Endothelial cell of umbilical vein (primary cell): Measurements from ENCODE around the gene ZNF385C. TPM values are rescaled to one million over a fixed set of nuclear protein-coding genes. Genes with fewer than 3 reads are reported as not detected.
A peak's percentile ranks its signal among the peaks of the same experiment; 100 is the strongest.

Source experiments
- BruUV-seq: library from RNA; stranded (reverse); fragments of 400-500 nt; replicated peaks from 2 replicates; lab custom pipeline; 2021; lab: Mats Ljungman, UMichigan
- CTCF ChIA-PET: fragments of 300-600, 350-600 bp; sonication (Branson Sonifier 250); formaldehyde crosslinking; loops from one replicate; lab custom pipeline; 2021; ENCODE audit warnings: antibody characterized with exemption, inconsistent platforms; lab: Charles Lee
- POLR2A ChIA-PET: fragments of 300-600, 350-600 bp; sonication (Branson Sonifier 250); formaldehyde crosslinking; loops from one replicate; lab custom pipeline; 2021; ENCODE audit warnings: antibody characterized with exemption, inconsistent platforms; lab: Charles Lee
- DNase-seq: peaks from one replicate; pipeline ENCODE4 v3.0.0-alpha.2; 2011; ENCODE audit warnings: low read depth, low spot score
- FAIRE-seq: peaks from 2 replicates; lab custom pipeline; 2011; peaks lifted over from hg19 to GRCh38; lab: Jason Lieb, UNC
- H2AFZ ChIP-seq: 2 replicates; pipeline ENCODE4 v1.6.0; 2012; ENCODE audit warnings: low read depth, low read length, control low read depth, inconsistent platforms
- H3K27ac ChIP-seq: 2 replicates; pipeline ENCODE4 v1.5.1; 2011; ENCODE audit warnings: low read depth, mild to moderate bottlenecking, control low read depth, low read length, moderate library complexity; ENCODE audit not compliant: insufficient read depth
- H3K27me3 ChIP-seq, 2 experiments: 2 replicates each; pipeline versions ENCODE4 v1.6.0 to v1.6.1; 2011; ENCODE audit warnings: low read length in 2 of 2, mixed read lengths in 1 of 2; ENCODE audit not compliant: control insufficient read depth in 2 of 2, insufficient read depth in 2 of 2
- H3K36me3 ChIP-seq, 2 experiments: 2 replicates in 1 of 2; 3 replicates in 1 of 2; pipeline ENCODE4 v1.5.1; 2011; ENCODE audit warnings: low read length in 2 of 2, mild to moderate bottlenecking in 1 of 2, moderate library complexity in 1 of 2; ENCODE audit not compliant: control insufficient read depth in 2 of 2, insufficient read depth in 2 of 2; ENCODE audit errors: extremely low read depth in 1 of 2
- H3K4me1 ChIP-seq: 3 replicates; pipeline ENCODE4 v1.5.1; 2011; ENCODE audit warnings: mild to moderate bottlenecking, low read length; ENCODE audit not compliant: control insufficient read depth, insufficient read depth; ENCODE audit errors: extremely low read depth
- H3K4me2 ChIP-seq: 2 replicates; pipeline ENCODE4 v1.6.1; 2011; ENCODE audit warnings: low read length, control low read depth, mixed read lengths; ENCODE audit not compliant: insufficient read depth
- H3K4me3 ChIP-seq, 3 experiments: fragments of 200-600 bp in 1 of 3; sonication (generic), shearing (Covaris generic) in 1 of 3; replicated peaks in 1 of 3; 2 replicates each; pipeline ENCODE4 v1.5.1; 2011 to 2016; ENCODE audit warnings: control low read depth in 3 of 3, low read length in 3 of 3, mild to moderate bottlenecking in 2 of 3, inconsistent platforms in 1 of 3, low read depth in 1 of 3, moderate library complexity in 1 of 3; ENCODE audit not compliant: insufficient read depth in 1 of 3
- H3K79me2 ChIP-seq: 2 replicates; pipeline ENCODE4 v1.6.0; 2012; ENCODE audit warnings: low read length, inconsistent platforms; ENCODE audit not compliant: control insufficient read depth, insufficient read depth
- H3K9ac ChIP-seq: replicated peaks from 2 replicates; pipeline ENCODE3; 2011; ENCODE audit warnings: low read length, control low read depth; ENCODE audit not compliant: insufficient read depth; ENCODE audit errors: extremely low read depth
- H3K9me1 ChIP-seq: replicated peaks from 3 replicates; pipeline ENCODE4 v1.6.0; 2011; ENCODE audit warnings: mild to moderate bottlenecking, low read length; ENCODE audit not compliant: control insufficient read depth, insufficient read depth; ENCODE audit errors: extremely low read depth
- H3K9me3 ChIP-seq: replicated peaks from 2 replicates; pipeline ENCODE4 v1.5.1; 2012; ENCODE audit warnings: low read length, inconsistent platforms; ENCODE audit not compliant: control insufficient read depth, insufficient read depth
- H4K20me1 ChIP-seq: replicated peaks from 2 replicates; pipeline ENCODE3; 2011; ENCODE audit warnings: mild to moderate bottlenecking, low read length; ENCODE audit not compliant: control insufficient read depth, insufficient read depth; ENCODE audit errors: extremely low read depth
- CTCF ChIP-seq, 2 donors: IDR thresholded peaks; 1 replicate in 1 of 2; 2 replicates in 1 of 2; pipeline ENCODE4 v1.5.1; 2011; ENCODE audit warnings: low read length in 2 of 2, mild to moderate bottlenecking in 2 of 2, moderate library complexity in 2 of 2, control low read depth in 1 of 2, inconsistent platforms in 1 of 2, low read depth in 1 of 2; ENCODE audit not compliant: insufficient read depth in 1 of 2; ENCODE audit errors: extremely low read depth in 1 of 2
- EZH2 ChIP-seq: IDR thresholded peaks from 2 replicates; pipeline ENCODE4 v1.6.1; 2012; ENCODE audit warnings: borderline replicate concordance, low read depth, mild to moderate bottlenecking, moderate library complexity, low read length, inconsistent platforms; ENCODE audit not compliant: severe bottlenecking
- FOS ChIP-seq: IDR thresholded peaks from 2 replicates; pipeline ENCODE4 v1.6.1; 2011; ENCODE audit warnings: mild to moderate bottlenecking, low read length, moderate library complexity, borderline replicate concordance; ENCODE audit not compliant: insufficient read depth
- GATA2 ChIP-seq: IDR thresholded peaks from 2 replicates; pipeline ENCODE4 v1.7.0; 2011; ENCODE audit warnings: low read depth, mild to moderate bottlenecking, moderate library complexity, mixed read lengths, low read length; ENCODE audit not compliant: insufficient read length, insufficient read depth
- JUN ChIP-seq: IDR thresholded peaks from 2 replicates; pipeline ENCODE4 v1.6.1; 2011; ENCODE audit warnings: borderline replicate concordance, low read depth; ENCODE audit not compliant: insufficient read length, insufficient read depth
- MAX ChIP-seq: IDR thresholded peaks from 2 replicates; pipeline ENCODE4 v1.6.1; 2011; ENCODE audit not compliant: insufficient read depth, insufficient read length
- MYC ChIP-seq: IDR thresholded peaks from one replicate; pipeline ENCODE4 v1.6.1; 2011; ENCODE audit warnings: mild to moderate bottlenecking, low read depth, low read length
- POLR2A ChIP-seq: IDR thresholded peaks from 2 replicates; pipeline ENCODE4 v1.6.1; 2012; ENCODE audit warnings: low read depth, mild to moderate bottlenecking, control low read depth, low read length
- POLR2AphosphoS5 ChIP-seq: IDR thresholded peaks from 2 replicates; pipeline ENCODE4 v1.6.1; 2012; ENCODE audit warnings: low read depth, mild to moderate bottlenecking, control low read depth, low read length, moderate library complexity; ENCODE audit not compliant: insufficient read depth
- dilution Hi-C: fragments of 300-500 bp; cut with MboI; formaldehyde crosslinking; loops from one replicate; pipeline ENCODE4 v1.15.0; 2019; ENCODE audit warnings: low sequenced_read_pairs; ENCODE audit not compliant: extremely low pct_ligation_motif_present
- intact Hi-C: fragments of 100-400 bp; cut with micrococcal nuclease; formaldehyde crosslinking; loops from one replicate; pipeline ENCODE4 v1.10.0; 2022
- polyA plus RNA-seq, 4 experiments: library from polyadenylated mRNA; depleted of rRNA in 3 of 4; stranded (reverse) in 3 of 4; unstranded in 1 of 4; fragments of >200 nt; gene quantifications; 2 replicates each; pipeline versions ENCODE4 v1.2.1 to v1.2.3, GENCODE V29; 2011 to 2012; ENCODE audit warnings: missing spikeins in 1 of 4
- total RNA-seq: library from RNA; stranded (reverse); gene quantifications from 2 replicates; pipeline ENCODE4 v1.2.3, GENCODE V29; 2021

The ZNF385C gene
- total and polyA plus RNA-seq, 2 donors (not counting 3 experiments of a cell fraction or from before 2014, with no cell fraction given): 0.07 TPM; not detected in 1

GRCh38 chr17:42039794-42040763 is 58.2 kb downstream of the ZNF385C start:
- TF ChIP-seq POLR2A (no peak), POLR2AphosphoS5 (no peak), MYC (no peak), MAX (no peak), CTCF (IDR thresholded peaks at IDR 0.05; ENCODE audit: extremely low read depth in 1 of 2, insufficient read depth in 1 of 2, low read depth in 1 of 2, low read length in 2 of 2) (no peak), EZH2 (no peak), FOS (no peak), GATA2 (no peak), JUN (no peak)
- Histone ChIP-seq H3K4me3 (peak overlapping the region in 1 of 3 experiments; percentile 23), H3K27me3 (no peaks in the 10 kb centered on the region), H3K27ac (no peak overlapping the region), H3K4me1 (no peaks in the 10 kb centered on the region), H3K9me1 (no peaks in the 10 kb centered on the region), H3K4me2 (peak overlapping the region; percentile 47), H3K79me2 (no peaks in the 10 kb centered on the region), H4K20me1 (no peaks in the 10 kb centered on the region), H2AFZ (peak overlapping the region; percentile 81), H3K9me3 (no peaks in the 10 kb centered on the region), H3K9ac (no peak overlapping the region), H3K36me3 (no peaks in the 10 kb centered on the region)
- DNase-seq (no peak), FAIRE-seq (no peak)
- ChIA-PET POLR2A (interaction anchor here (0.7 kb wide), 1 partner anchor 29 kb away, joined by 4 read pairs; no protein-coding TSS in a partner anchor), CTCF (interaction anchor here (0.7 to 3.2 kb wide), 13 partner anchors 9 to 182 kb away, joined by 3 to 21 read pairs (median 5); partner anchors contain the start of genes DHX58 and NKIRAS2)
- no TSS peak for BruUV-seq
- intact Hi-C loops (no loop called here), dilution Hi-C loops (no loop called here)
